ENCODE results near the gene CCR2.

DNA sequence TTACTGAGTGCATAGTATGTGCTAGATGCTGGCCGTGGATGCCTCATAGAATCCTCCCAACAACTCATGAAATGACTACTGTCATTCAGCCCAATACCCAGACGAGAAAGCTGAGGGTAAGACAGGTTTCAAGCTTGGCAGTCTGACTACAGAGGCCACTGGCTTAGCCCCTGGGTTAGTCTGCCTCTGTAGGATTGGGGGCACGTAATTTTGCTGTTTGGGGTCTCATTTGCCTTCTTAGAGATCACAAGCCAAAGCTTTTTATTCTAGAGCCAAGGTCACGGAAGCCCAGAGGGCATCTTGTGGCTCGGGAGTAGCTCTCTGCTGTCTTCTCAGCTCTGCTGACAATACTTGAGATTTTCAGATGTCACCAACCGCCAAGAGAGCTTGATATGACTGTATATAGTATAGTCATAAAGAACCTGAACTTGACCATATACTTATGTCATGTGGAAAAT is 15.8 kb downstream of the CCR2 start:
- no peak for TF ChIP-seq EZH2 (IDR thresholded peaks at IDR 0.05; ENCODE audit: low read length)
- TF ChIP-seq, protein P1, sequence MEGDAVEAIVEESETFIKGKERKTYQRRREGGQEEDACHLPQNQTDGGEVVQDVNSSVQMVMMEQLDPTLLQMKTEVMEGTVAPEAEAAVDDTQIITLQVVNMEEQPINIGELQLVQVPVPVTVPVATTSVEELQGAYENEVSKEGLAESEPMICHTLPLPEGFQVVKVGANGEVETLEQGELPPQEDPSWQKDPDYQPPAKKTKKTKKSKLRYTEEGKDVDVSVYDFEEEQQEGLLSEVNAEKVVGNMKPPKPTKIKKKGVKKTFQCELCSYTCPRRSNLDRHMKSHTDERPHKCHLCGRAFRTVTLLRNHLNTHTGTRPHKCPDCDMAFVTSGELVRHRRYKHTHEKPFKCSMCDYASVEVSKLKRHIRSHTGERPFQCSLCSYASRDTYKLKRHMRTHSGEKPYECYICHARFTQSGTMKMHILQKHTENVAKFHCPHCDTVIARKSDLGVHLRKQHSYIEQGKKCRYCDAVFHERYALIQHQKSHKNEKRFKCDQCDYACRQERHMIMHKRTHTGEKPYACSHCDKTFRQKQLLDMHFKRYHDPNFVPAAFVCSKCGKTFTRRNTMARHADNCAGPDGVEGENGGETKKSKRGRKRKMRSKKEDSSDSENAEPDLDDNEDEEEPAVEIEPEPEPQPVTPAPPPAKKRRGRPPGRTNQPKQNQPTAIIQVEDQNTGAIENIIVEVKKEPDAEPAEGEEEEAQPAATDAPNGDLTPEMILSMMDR (optimal IDR thresholded peaks at IDR 0.05 in 1 of 3, IDR thresholded peaks at IDR 0.05 in 1 of 3, conservative IDR thresholded peaks at IDR 0.05 in 1 of 3; ENCODE audit: extremely low read depth in 1 of 3, insufficient read depth in 2 of 3, low read length in 3 of 3) = no peak
